Gastroesophageal sphincter (tissue), 3 donors: ENCODE measurements around the gene ZNF2.

ENCODE experiments used
- CTCF ChIP-seq, 4 experiments: fragments of 200-600 bp in 2 of 4; fragments of 450-650 bp in 2 of 4; sonication (generic) in 1 of 4; IDR thresholded peaks; one replicate each; pipeline ENCODE4 v1.5.1; 2017 to 2019; ENCODE audit warnings: antibody characterized with exemption in 4 of 4, mild to moderate bottlenecking in 2 of 4, moderate library complexity in 2 of 4
- EP300 ChIP-seq: sonication (generic); formaldehyde crosslinking; IDR thresholded peaks from one replicate; pipeline ENCODE4 v1.6.1; 2017; ENCODE audit warnings: antibody characterized with exemption, mild to moderate bottlenecking
- POLR2A ChIP-seq, 2 donors: fragments of 450-650 bp; IDR thresholded peaks; one replicate each; pipeline ENCODE4 v1.6.1; 2017; ENCODE audit warnings: antibody characterized with exemption in 2 of 2, mild to moderate bottlenecking in 2 of 2, moderate library complexity in 1 of 2
- POLR2AphosphoS5 ChIP-seq: sonication (generic); formaldehyde crosslinking; IDR thresholded peaks from one replicate; pipeline ENCODE4 v1.6.1; 2017; ENCODE audit warnings: antibody characterized with exemption

- TF ChIP-seq EP300 (no peak), POLR2A (IDR thresholded peaks at IDR 0.05) (no peak), CTCF (IDR thresholded peaks at IDR 0.05) (no peak), POLR2AphosphoS5 (no peak)
Observed at GRCh38 chr2:95206096-95206495, 40.5 kb downstream of the ZNF2 start.
